Thoracic aorta (tissue), 2 donors: ENCODE measurements around the gene C12orf57. TPM values are rescaled to one million over a fixed set of nuclear protein-coding genes. Genes with fewer than 3 reads are reported as not detected.
A peak's percentile ranks its signal among the peaks of the same experiment; 100 is the strongest.

ENCODE experiments used
- ATAC-seq: fragments of 150-250 bp; one replicate; pipeline ENCODE4 v1.8.0; 2017; ENCODE audit warnings: low read depth; ENCODE audit not compliant: insufficient number of reproducible peaks, low FRiP score
- DNase-seq: peaks from one replicate; pipeline ENCODE4 v3.0.0-alpha.2; 2020; ENCODE audit warnings: low spot score
- H3K27ac ChIP-seq, 2 donors: fragments of 200-600 bp; sonication (generic); 1 replicate in 1 of 2; 2 replicates in 1 of 2; pipeline ENCODE4 v1.5.1; 2016; ENCODE audit warnings: mild to moderate bottlenecking in 2 of 2, moderate library complexity in 2 of 2
- H3K27me3 ChIP-seq: fragments of 200-600 bp; sonication (generic); replicated peaks from 2 replicates; pipeline ENCODE4 v1.6.0; 2016; ENCODE audit warnings: mild to moderate bottlenecking; ENCODE audit not compliant: insufficient read depth
- H3K36me3 ChIP-seq: fragments of 200-600 bp; sonication (generic); one replicate; pipeline ENCODE4 v1.5.1; 2016
- H3K4me1 ChIP-seq, 2 donors: fragments of 200-600 bp; sonication (generic); 1 replicate in 1 of 2; 2 replicates in 1 of 2; pipeline versions ENCODE4 v1.5.1 to v1.6.0; 2016; ENCODE audit warnings: low read depth in 2 of 2, mild to moderate bottlenecking in 1 of 2; ENCODE audit not compliant: control insufficient read depth in 1 of 2
- H3K4me3 ChIP-seq: fragments of 200-600 bp; sonication (generic); 2 replicates; pipeline ENCODE4 v1.5.1; 2016; ENCODE audit warnings: mild to moderate bottlenecking
- H3K9me3 ChIP-seq: fragments of 200-600 bp; sonication (generic); 2 replicates; pipeline ENCODE4 v1.5.1; 2016
- total RNA-seq, 2 donors: library from RNA; depleted of rRNA; stranded (reverse); fragments of >200 nt; gene quantifications; one replicate each; pipeline versions ENCODE4 v1.1.0 to v1.2.3, GENCODE V29; 2016
- TF ChIP-seq, protein P1 (sequence below): fragments of 200-600 bp; sonication (generic); IDR thresholded peaks from one replicate; pipeline ENCODE4 v1.5.1; 2019; ENCODE audit warnings: antibody characterized with exemption

Gene C12orf57
- total RNA-seq, 2 donors from 2014 or later, result 370 to 416 TPM

DNA sequence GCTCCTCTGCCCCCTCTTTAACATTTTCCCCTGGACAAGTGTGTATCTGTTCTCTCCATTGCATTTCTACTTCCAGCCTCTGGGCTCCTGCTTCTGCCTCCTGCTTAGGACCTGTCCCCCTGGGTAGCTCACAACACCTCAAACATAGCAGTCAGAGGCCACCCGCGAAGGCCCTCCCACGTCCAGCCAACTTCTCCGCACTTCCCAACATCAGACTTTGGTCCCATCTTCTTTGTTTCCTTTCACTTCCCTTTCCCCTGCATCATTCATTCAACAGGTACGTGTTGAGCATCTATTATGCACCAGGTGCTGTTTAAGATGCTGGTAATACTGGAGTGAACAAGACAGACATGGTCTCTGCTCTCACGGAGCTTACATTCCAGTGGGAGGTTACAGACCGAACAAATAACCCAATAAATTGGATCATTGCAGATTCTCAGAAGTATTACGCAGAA, 3.1 kb downstream of the C12orf57 start:
- Histone ChIP-seq H3K4me3 (no peak overlapping the region), H3K27me3 (no peaks in the 10 kb centered on the region), H3K4me1 (peaks cover 21 to 27% of the 10 kb centered on the region in 2 donors), H3K27ac (no peak overlapping the region), H3K9me3 (no peaks in the 10 kb centered on the region), H3K36me3 (peaks cover 4% of the 10 kb centered on the region)
- DNase-seq, result no peak
- ATAC-seq, result no peak
- TF ChIP-seq, protein P1, sequence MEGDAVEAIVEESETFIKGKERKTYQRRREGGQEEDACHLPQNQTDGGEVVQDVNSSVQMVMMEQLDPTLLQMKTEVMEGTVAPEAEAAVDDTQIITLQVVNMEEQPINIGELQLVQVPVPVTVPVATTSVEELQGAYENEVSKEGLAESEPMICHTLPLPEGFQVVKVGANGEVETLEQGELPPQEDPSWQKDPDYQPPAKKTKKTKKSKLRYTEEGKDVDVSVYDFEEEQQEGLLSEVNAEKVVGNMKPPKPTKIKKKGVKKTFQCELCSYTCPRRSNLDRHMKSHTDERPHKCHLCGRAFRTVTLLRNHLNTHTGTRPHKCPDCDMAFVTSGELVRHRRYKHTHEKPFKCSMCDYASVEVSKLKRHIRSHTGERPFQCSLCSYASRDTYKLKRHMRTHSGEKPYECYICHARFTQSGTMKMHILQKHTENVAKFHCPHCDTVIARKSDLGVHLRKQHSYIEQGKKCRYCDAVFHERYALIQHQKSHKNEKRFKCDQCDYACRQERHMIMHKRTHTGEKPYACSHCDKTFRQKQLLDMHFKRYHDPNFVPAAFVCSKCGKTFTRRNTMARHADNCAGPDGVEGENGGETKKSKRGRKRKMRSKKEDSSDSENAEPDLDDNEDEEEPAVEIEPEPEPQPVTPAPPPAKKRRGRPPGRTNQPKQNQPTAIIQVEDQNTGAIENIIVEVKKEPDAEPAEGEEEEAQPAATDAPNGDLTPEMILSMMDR, result no peak

DNA sequence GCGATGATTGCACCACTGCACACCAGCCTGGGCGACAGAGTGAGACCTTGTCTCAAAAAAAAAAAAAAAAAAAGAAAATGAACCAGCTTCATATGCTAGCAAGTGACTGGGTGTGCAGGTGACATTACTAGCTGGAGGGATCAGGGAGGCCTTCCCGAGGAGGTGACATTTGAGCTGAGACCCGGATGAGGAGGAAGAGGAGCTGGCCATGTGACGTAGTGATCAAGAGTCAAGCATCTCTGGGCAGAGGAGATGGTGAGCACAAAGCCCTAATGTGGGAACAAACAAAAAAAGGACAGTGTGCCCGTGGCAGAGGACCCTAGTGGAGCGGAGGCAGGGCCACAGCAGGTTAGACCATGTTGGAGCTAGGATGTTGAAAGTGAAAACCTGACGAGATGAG, 3.8 kb downstream of the C12orf57 start:
- DNase-seq (no peak), ATAC-seq (no peak)
- no peak overlapping the region for H3K27ac ChIP-seq
- H3K9me3 ChIP-seq, result no peaks in the 10 kb centered on the region
- peaks cover 4% of the 10 kb centered on the region for H3K36me3 ChIP-seq
- H3K27me3 ChIP-seq, result no peaks in the 10 kb centered on the region
- H3K4me1 ChIP-seq, result peaks cover 21 to 27% of the 10 kb centered on the region in 2 donors
- no peak overlapping the region for H3K4me3 ChIP-seq
- TF ChIP-seq, protein P1, result no peak

DNA sequence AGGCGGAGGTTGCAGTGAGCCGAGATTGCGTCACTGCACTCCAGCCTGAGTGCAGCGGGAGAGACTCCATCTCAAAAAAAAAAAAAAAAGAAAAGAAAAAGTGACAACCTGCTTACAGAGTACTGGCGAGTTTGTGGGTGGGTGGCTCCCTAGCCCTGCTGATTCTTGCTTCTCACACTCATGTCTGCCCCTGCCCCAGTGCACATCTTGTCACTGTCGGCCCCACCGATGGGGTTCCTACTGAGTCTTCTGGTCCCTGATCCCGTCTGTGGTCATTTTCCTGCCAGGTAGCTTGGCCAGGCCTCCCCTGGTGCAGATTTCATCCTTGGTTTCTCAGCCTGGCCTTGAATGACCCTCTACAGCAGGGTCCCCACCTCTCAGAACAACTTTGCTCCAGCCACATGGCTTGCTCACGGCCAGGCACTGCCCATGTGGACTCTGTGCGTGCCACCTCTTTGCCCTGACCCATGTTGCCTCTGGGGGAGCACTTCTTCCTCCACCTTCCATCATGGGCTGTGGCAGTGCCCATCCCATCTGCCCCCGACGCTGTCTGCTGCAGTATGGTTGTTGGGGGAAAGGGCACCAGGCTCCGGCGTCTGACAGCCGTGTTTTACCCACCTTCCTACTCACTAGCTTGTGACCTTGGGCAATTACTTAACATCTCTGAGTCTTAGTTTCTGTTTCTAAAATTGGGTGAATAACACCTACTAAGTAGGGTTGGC, 5.2 kb downstream of the C12orf57 start:
- no peaks in the 10 kb centered on the region for H3K27me3 ChIP-seq
- DNase-seq (no peak), ATAC-seq (no peak)
- TF ChIP-seq, protein P1, result no peak
- H3K4me3 ChIP-seq, result no peak overlapping the region
- peaks cover 16 to 20% of the 10 kb centered on the region in 2 donors for H3K4me1 ChIP-seq
- H3K9me3 ChIP-seq, result no peaks in the 10 kb centered on the region
- H3K27ac ChIP-seq, result no peak overlapping the region
- H3K36me3 ChIP-seq, result peaks cover 4% of the 10 kb centered on the region

DNA sequence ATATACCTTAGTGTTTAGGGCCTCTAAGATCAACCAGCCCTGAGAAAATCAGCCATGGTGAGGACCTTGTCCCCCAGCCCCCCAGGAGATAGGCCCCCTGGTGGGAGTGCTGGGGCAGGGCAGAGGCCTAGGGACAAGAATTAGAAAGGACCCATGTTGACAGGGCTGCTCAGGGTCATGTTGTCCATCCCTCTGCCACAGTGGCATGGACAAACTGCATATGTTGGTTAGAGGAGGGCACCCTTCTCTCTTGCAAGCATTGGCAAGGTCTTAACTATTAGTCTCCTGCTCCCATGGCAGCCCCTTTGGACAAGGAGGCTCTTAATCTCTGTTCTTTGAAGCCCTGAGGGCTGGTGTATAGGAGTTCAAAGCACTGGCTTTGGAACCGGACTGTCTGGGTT, 6.6 kb downstream of the C12orf57 start:
- DNase-seq (no peak), ATAC-seq (no peak)
- H3K27ac ChIP-seq, result no peak overlapping the region
- H3K4me3 ChIP-seq, result peak overlapping the region; percentile 66
- peaks cover under 1% of the 10 kb centered on the region for H3K36me3 ChIP-seq
- peaks cover 12 to 18% of the 10 kb centered on the region in 2 donors for H3K4me1 ChIP-seq
- TF ChIP-seq, protein P1, result no peak
- no peaks in the 10 kb centered on the region for H3K27me3 ChIP-seq
- H3K9me3 ChIP-seq, result no peaks in the 10 kb centered on the region

DNA sequence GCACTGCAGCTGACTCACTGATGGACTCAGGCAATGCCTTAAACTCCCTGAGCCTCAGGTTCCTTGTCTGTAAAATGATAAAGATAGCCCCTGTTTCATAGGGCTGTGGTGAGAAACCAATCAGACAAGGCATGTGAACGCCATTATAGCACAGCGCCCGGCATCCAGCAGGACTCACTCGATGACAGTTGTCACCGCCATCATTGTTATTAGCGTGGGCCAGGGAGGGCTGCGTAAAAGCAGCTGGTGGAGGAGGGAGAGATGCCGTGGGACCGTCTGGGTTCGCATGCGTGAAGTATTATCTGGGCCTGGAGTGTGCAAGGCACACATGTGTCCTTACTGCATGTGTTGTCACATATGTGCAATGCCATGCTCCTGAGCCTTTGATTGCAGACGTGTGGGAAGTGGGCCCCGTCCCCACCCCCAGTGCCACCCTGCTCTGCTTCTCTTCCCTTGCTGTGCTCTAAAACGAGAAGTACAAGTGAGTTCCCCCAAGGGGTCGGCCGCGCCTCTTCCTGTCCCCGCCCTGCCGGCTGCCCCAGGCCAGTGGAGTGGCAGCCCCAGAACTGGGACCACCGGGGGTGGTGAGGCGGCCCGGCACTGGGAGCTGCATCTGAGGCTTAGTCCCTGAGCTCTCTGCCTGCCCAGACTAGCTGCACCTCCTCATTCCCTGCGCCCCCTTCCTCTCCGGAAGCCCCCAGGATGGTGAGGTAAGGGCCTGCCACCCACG, 7.2 kb downstream of the C12orf57 start, which contains the start of gene PTPN6:
PTPN6 (plus strand) TSS at position 546 of the 730 bp plus-strand sequence; CDS start at position 703, 157 bp downstream.
- ATAC-seq, result no peak
- H3K27ac ChIP-seq, result peak within 1 kb of the TSS in 1 of 2 donors; percentile 45
- H3K27me3 ChIP-seq, result no peaks in the 10 kb centered on the region
- peaks cover 7 to 12% of the 10 kb centered on the region in 2 donors for H3K4me1 ChIP-seq
- no peaks in the 10 kb centered on the region for H3K9me3 ChIP-seq
- H3K4me3 ChIP-seq, result peak within 1 kb of the TSS; percentile 66
- DNase-seq, result no peak
- TF ChIP-seq, protein P1, result no peak
- no peaks in the 10 kb centered on the region for H3K36me3 ChIP-seq
